ENCODE data around the gene METTL22. TPM values are rescaled to one million over a fixed set of nuclear protein-coding genes. Genes with fewer than 3 reads are reported as not detected.

The METTL22 gene
- total RNA-seq, 1 donor from 2014 or later, result 26.9 TPM

GRCh38 chr16:8696880-8697279, 75.4 kb downstream of the METTL22 start:
- DNase-seq, result no peak

- DNase-seq, result no peak
These were observed 76.5 kb downstream of the METTL22 start for GRCh38 chr16:8697965-8698364.

Small RNA genes lying within 50 kb of the gene (small RNA-seq; reads per million reads assigned to genes)
- gene RN7SL743P (ENCODE audit: low replicate concordance), result not detected

Other genes starting within 250 kb of the METTL22 start
- not detected for gene TMEM114, start 31.2 kb upstream of the METTL22 start, total RNA-seq
- gene ABAT, start 52.9 kb downstream of the METTL22 start, total RNA-seq, result 5.8 TPM
- 4.5 TPM for gene TMEM186, start 175.9 kb downstream of the METTL22 start, total RNA-seq
- 28.8 TPM for gene PMM2, start 176.1 kb downstream of the METTL22 start, total RNA-seq
- gene CARHSP1, start 247.3 kb downstream of the METTL22 start, total RNA-seq, result 34.9 TPM

Data from skin of body (tissue), 3 donors.